PFSK-1 (cell line): ENCODE data around the gene ZIC1.

Source experiments
- FOXP2 ChIP-seq: optimal IDR thresholded peaks from 2 replicates; pipeline ENCODE3; 2011; ENCODE audit warnings: borderline replicate concordance, control low read depth, inconsistent platforms; ENCODE audit not compliant: insufficient read depth; ENCODE audit errors: extremely low read length, extremely low read depth
- POLR2AphosphoS5 ChIP-seq: IDR thresholded peaks from 2 replicates; pipeline ENCODE4 v1.6.1; 2012; ENCODE audit warnings: low read depth, mild to moderate bottlenecking, control low read depth, low read length, moderate library complexity
- REST ChIP-seq, 2 experiments: IDR thresholded peaks; 2 replicates each; pipeline versions ENCODE4 v1.6.1 to v1.8.0; 2011 to 2012; ENCODE audit warnings: low read depth in 2 of 2, low read length in 2 of 2, control low read depth in 1 of 2, inconsistent platforms in 1 of 2, mild to moderate bottlenecking in 1 of 2, moderate library complexity in 1 of 2; ENCODE audit not compliant: insufficient read depth in 1 of 2
- SIN3A ChIP-seq: IDR thresholded peaks from 2 replicates; pipeline ENCODE4 v1.6.1; 2012; ENCODE audit warnings: mild to moderate bottlenecking, low read length, moderate library complexity, borderline replicate concordance; ENCODE audit not compliant: insufficient read depth
- TAF1 ChIP-seq: IDR thresholded peaks from 2 replicates; pipeline ENCODE4 v1.6.1; 2012; ENCODE audit warnings: low read length, control low read depth, borderline replicate concordance; ENCODE audit not compliant: insufficient read depth

The ZIC1 gene

GRCh38 chr3:147422601-147423536 is 13.7 kb downstream of the ZIC1 start:
- no peak for TF ChIP-seq TAF1
- TF ChIP-seq FOXP2 = no peak
- TF ChIP-seq POLR2AphosphoS5 = no peak
- no peak for TF ChIP-seq SIN3A
- TF ChIP-seq REST (IDR thresholded peaks at IDR 0.05; ENCODE audit: insufficient read depth in 1 of 2, low read depth in 2 of 2, low read length in 2 of 2) = no peak

GRCh38 chr3:147423537-147423797 is 14.3 kb downstream of the ZIC1 start:
- no peak for TF ChIP-seq POLR2AphosphoS5
- TF ChIP-seq REST (IDR thresholded peaks at IDR 0.05; ENCODE audit: insufficient read depth in 1 of 2, low read depth in 2 of 2, low read length in 2 of 2) = no peak
- TF ChIP-seq TAF1 = no peak
- TF ChIP-seq FOXP2 = no peak
- TF ChIP-seq SIN3A = no peak

GRCh38 chr3:147423798-147424580 is 14.8 kb downstream of the ZIC1 start:
- TF ChIP-seq FOXP2 (no peak), TAF1 (no peak), REST (IDR thresholded peaks at IDR 0.05; ENCODE audit: insufficient read depth in 1 of 2, low read depth in 2 of 2, low read length in 2 of 2) (no peak), SIN3A (no peak), POLR2AphosphoS5 (no peak)

GRCh38 chr3:147424581-147425387 is 15.6 kb downstream of the ZIC1 start:
- TF ChIP-seq TAF1 = no peak
- no peak for TF ChIP-seq FOXP2
- no peak for TF ChIP-seq SIN3A
- TF ChIP-seq REST (IDR thresholded peaks at IDR 0.05; ENCODE audit: insufficient read depth in 1 of 2, low read depth in 2 of 2, low read length in 2 of 2) = no peak
- no peak for TF ChIP-seq POLR2AphosphoS5
